Measurements from ENCODE around the gene PKNOX2. TPM values are rescaled to one million over a fixed set of nuclear protein-coding genes. Genes with fewer than 3 reads are reported as not detected.

Gene PKNOX2
- total and polyA plus RNA-seq, 2 of the 8 experiments (the other 6 are each of a cell fraction or from before 2014, with no cell fraction given) = 2.0 TPM

DNA sequence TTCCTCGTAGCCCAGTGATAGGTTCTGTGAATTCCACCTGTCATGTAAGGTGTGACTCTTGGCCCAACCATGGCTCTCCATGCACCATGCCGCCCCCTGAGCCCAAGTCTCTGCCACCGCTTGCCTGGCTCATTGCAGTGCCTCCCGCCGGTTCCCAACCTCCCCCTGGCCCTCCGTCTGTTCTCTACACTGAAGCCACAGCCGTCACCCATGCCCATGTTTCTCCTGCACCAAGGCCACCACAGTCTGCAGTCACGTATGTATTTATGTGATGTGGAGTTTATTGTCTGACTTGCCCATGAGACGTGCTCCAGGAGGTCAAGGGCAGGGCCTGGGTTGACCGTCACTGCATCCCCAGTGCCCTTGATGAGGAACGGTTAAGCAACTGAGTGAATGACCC lies 35.9 kb downstream of the PKNOX2 start (continued):
- TF ChIP-seq TAF1 (IDR thresholded peaks at IDR 0.05; ENCODE audit: low read depth, low read length) (no peak), SIN3A (conservative IDR thresholded peaks at IDR 0.05 in 1 of 2, IDR thresholded peaks at IDR 0.05 in 1 of 2; ENCODE audit: low read depth in 1 of 2, low read length in 2 of 2) (no peak)

All from H1 (cell line).